GM12878 (cell line): ENCODE data around the gene LAMP1. TPM values are rescaled to one million over a fixed set of nuclear protein-coding genes. Genes with fewer than 3 reads are reported as not detected.
"Not testable (repeated sequence)": the region's sequence is repeated elsewhere in the genome, so short reads cannot be mapped to it uniquely, and the experiment has no call there.

Source experiments
- ATAC-seq: fragments of 200-7000 bp; cut with Tn5 transposase; 3 replicates; pipeline ENCODE4 v1.9.1; 2020; ENCODE audit warnings: mild to moderate bottlenecking, moderate library complexity
- BruUV-seq: library from RNA; stranded (reverse); fragments of 400-500 nt; replicated peaks from 2 replicates; lab custom pipeline; 2021; lab: Mats Ljungman, UMichigan
- CTCF ChIA-PET: fragments of 300-600 bp; sonication (Branson Sonifier 250); formaldehyde crosslinking; extraction: SDS; loops from one replicate; lab custom pipeline; 2021; ENCODE audit warnings: inconsistent platforms; lab: Yijun Ruan, JAX
- POLR2A ChIA-PET: fragments of 350-600 bp; formaldehyde crosslinking; extraction: SDS; loops from one replicate; lab custom pipeline; 2021; ENCODE audit warnings: inconsistent platforms; lab: Charles Lee
- RAD21 ChIA-PET: fragments of 300-600 bp; sonication (Branson Sonifier 250); formaldehyde crosslinking; loops from one replicate; lab custom pipeline; 2023; ENCODE audit warnings: antibody characterized with exemption; ENCODE audit not compliant: unreplicated experiment; lab: Charles Lee
- SMC1A ChIA-PET: fragments of 300-600 bp; sonication (Branson Sonifier 250); formaldehyde crosslinking; loops from one replicate; lab custom pipeline; 2023; ENCODE audit not compliant: unreplicated experiment, uncharacterized antibody; lab: Charles Lee
- DNase-seq: peaks from one replicate; pipeline ENCODE4 v3.0.0-alpha.2; 2011; ENCODE audit warnings: low read depth, low spot score
- FAIRE-seq: peaks from 3 replicates; lab custom pipeline; 2011; peaks lifted over from hg19 to GRCh38; lab: Jason Lieb, UNC
- H2AFZ ChIP-seq: 2 replicates; pipeline ENCODE4 v1.6.0; 2011; ENCODE audit warnings: low read depth, low read length, control low read depth; ENCODE audit not compliant: control insufficient read depth
- H3K27ac ChIP-seq: 2 replicates; pipeline ENCODE4 v1.5.1; 2011; ENCODE audit warnings: control low read depth; ENCODE audit not compliant: control insufficient read depth, insufficient read depth
- H3K27me3 ChIP-seq, 2 experiments: replicated peaks in 1 of 2; 2 replicates each; pipeline versions ENCODE4 v1.6.0 to v1.6.1; 2011; ENCODE audit warnings: low read length in 1 of 2; ENCODE audit not compliant: control insufficient read depth in 2 of 2, insufficient read depth in 2 of 2
- H3K36me3 ChIP-seq, 2 experiments: 2 replicates each; pipeline ENCODE4 v1.5.1; 2011; ENCODE audit warnings: low read length in 1 of 2; ENCODE audit not compliant: control insufficient read depth in 2 of 2, insufficient read depth in 2 of 2
- H3K4me1 ChIP-seq: 2 replicates; pipeline ENCODE4 v1.6.1; 2011; ENCODE audit warnings: mild to moderate bottlenecking, low read length, moderate library complexity, mixed read lengths; ENCODE audit not compliant: control insufficient read depth, insufficient read depth
- H3K4me2 ChIP-seq: 2 replicates; pipeline ENCODE4 v1.6.0; 2011; ENCODE audit warnings: control low read depth; ENCODE audit not compliant: control insufficient read depth, insufficient read depth
- H3K4me3 ChIP-seq: fragments of 200-600 bp; sonication (generic); 2 replicates; pipeline ENCODE4 v1.5.1; 2016
- H3K79me2 ChIP-seq: 2 replicates; pipeline ENCODE4 v1.6.0; 2011; ENCODE audit warnings: low read length; ENCODE audit not compliant: control insufficient read depth, insufficient read depth
- H3K9ac ChIP-seq: 2 replicates; pipeline ENCODE4 v1.8.0; 2011; ENCODE audit warnings: low read length, control low read depth, mixed read lengths; ENCODE audit not compliant: control insufficient read depth, insufficient read depth
- H3K9me3 ChIP-seq: replicated peaks from 3 replicates; pipeline ENCODE4 v1.5.1; 2011; ENCODE audit warnings: mild to moderate bottlenecking, low read length; ENCODE audit not compliant: control insufficient read depth, insufficient read depth
- H4K20me1 ChIP-seq: 2 replicates; pipeline ENCODE4 v1.6.0; 2011; ENCODE audit not compliant: control insufficient read depth, insufficient read depth
- ATF2 ChIP-seq: IDR thresholded peaks from 2 replicates; pipeline ENCODE4 v1.6.1; 2012; ENCODE audit warnings: low read length, inconsistent platforms
- BHLHE40 ChIP-seq, 2 experiments: fragments of 450-650 bp in 1 of 2; IDR thresholded peaks; 2 replicates each; pipeline ENCODE4 v1.6.1; 2011 to 2017; ENCODE audit warnings: low read depth in 2 of 2, borderline replicate concordance in 1 of 2, improper control_type of control experiment in 1 of 2, low read length in 1 of 2, mild to moderate bottlenecking in 1 of 2
- CHD2 ChIP-seq: IDR thresholded peaks from 2 replicates; pipeline ENCODE4 v1.6.1; 2011; ENCODE audit warnings: low read depth, low read length, improper control_type of control experiment, borderline replicate concordance
- CREM ChIP-seq: IDR thresholded peaks from 2 replicates; pipeline ENCODE4 v1.6.1; 2014; ENCODE audit warnings: antibody characterized with exemption, low read depth
- EED ChIP-seq: sonication (generic); IDR thresholded peaks from 2 replicates; pipeline ENCODE4 v1.6.1; 2016; ENCODE audit warnings: antibody characterized with exemption, low read depth
- EGR1 ChIP-seq, 2 experiments: IDR thresholded peaks; 1 replicate in 1 of 2; 2 replicates in 1 of 2; pipeline ENCODE4 v1.6.1; 2011 to 2012; ENCODE audit warnings: low read depth in 2 of 2, low read length in 2 of 2, borderline replicate concordance in 1 of 2, mild to moderate bottlenecking in 1 of 2, moderate library complexity in 1 of 2
- ESRRA ChIP-seq: IDR thresholded peaks from 2 replicates; pipeline ENCODE4 v1.6.1; 2012; ENCODE audit warnings: mild to moderate bottlenecking, low read length, improper control_type of control experiment
- IKZF2 ChIP-seq, 2 experiments: fragments of 450-650 bp; IDR thresholded peaks; 2 replicates each; pipeline ENCODE4 v1.6.1; 2017; ENCODE audit warnings: mild to moderate bottlenecking in 2 of 2, moderate library complexity in 2 of 2
- IRF5 ChIP-seq: fragments of 450-650 bp; IDR thresholded peaks from 2 replicates; pipeline ENCODE4 v1.6.1; 2017; ENCODE audit warnings: borderline replicate concordance
- WGBS: methylation state at CpG from one replicate; pipeline ENCODE4 v1.1.6; 2016; ENCODE audit warnings: low lambda C conversion rate; ENCODE audit not compliant: insufficient replicate concordance, insufficient coverage; ENCODE audit errors: missing lambda C conversion rate; 5-methylcytosine and 5-hydroxymethylcytosine counted together
- in situ Hi-C: fragments of 300-500 bp; cut with MboI; formaldehyde crosslinking; loops from 9 replicates; pipeline ENCODE4 v1.14.3; 2018; ENCODE audit warnings: mixed read lengths
- intact Hi-C: fragments of 100-400 bp; cut with micrococcal nuclease; formaldehyde crosslinking; loops from one replicate; pipeline ENCODE4 v1.14.2; 2022; ENCODE audit not compliant: unreplicated experiment
- polyA plus RNA-seq, 11 experiments: library from polyadenylated mRNA; depleted of rRNA in 4 of 11; unstranded in 6 of 11; stranded (reverse) in 5 of 11; fragments of >200 nt; fragmentation: Nextera tagmentation in 4 of 11; fragmentation: Illumina TruSeq in 1 of 11; extraction: Ambion mirVana in 4 of 11; extraction: Trizol in 1 of 11; gene quantifications; 1 replicate in 1 of 11; 2 replicates in 10 of 11; pipeline versions ENCODE4 v1.2.1 to v1.2.3, GENCODE V29; 2011 to 2016; ENCODE audit warnings: inconsistent platforms in 2 of 11, missing spikeins in 2 of 11, low read depth in 1 of 11
- total RNA-seq, 4 experiments: library from RNA; depleted of rRNA in 3 of 4; stranded (reverse); fragments of >200 nt in 3 of 4; fragmentation: Illumina TruSeq in 1 of 4; extraction: Trizol in 1 of 4; gene quantifications; 2 replicates each; pipeline versions ENCODE4 v1.2.1 to v1.2.3, GENCODE V29; 2013 to 2021
- TF ChIP-seq, protein P1 (sequence below): fragments of 450-650 bp; IDR thresholded peaks from 2 replicates; pipeline ENCODE4 v1.6.1; 2016; ENCODE audit warnings: mild to moderate bottlenecking

The LAMP1 gene
- total and polyA plus RNA-seq, 10 of the 15 experiments (the other 5 are each of a cell fraction or from before 2014, with no cell fraction given), result 2.5 to 83.0 (median 32.7) TPM

- TF ChIP-seq ATF2 (no peak), EED (no peak), IRF5 (no peak), CREM (no peak), EGR1 (IDR thresholded peaks at IDR 0.05; ENCODE audit: borderline replicate concordance in 1 of 2, low read depth in 2 of 2, low read length in 2 of 2) (no peak), IKZF2 (IDR thresholded peaks at IDR 0.05) (no peak), BHLHE40 (IDR thresholded peaks at IDR 0.05; ENCODE audit: borderline replicate concordance in 1 of 2, low read depth in 2 of 2, low read length in 1 of 2) (no peak), CHD2 (no peak), ESRRA (no peak)
- TF ChIP-seq, protein P1, sequence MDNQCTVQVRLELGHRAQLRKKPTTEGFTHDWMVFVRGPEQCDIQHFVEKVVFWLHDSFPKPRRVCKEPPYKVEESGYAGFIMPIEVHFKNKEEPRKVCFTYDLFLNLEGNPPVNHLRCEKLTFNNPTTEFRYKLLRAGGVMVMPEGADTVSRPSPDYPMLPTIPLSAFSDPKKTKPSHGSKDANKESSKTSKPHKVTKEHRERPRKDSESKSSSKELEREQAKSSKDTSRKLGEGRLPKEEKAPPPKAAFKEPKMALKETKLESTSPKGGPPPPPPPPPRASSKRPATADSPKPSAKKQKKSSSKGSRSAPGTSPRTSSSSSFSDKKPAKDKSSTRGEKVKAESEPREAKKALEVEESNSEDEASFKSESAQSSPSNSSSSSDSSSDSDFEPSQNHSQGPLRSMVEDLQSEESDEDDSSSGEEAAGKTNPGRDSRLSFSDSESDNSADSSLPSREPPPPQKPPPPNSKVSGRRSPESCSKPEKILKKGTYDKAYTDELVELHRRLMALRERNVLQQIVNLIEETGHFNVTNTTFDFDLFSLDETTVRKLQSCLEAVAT, result no peak
Measured at GRCh38 chr13:113367771-113368170, 70.7 kb downstream of the LAMP1 start (continued).

DNA sequence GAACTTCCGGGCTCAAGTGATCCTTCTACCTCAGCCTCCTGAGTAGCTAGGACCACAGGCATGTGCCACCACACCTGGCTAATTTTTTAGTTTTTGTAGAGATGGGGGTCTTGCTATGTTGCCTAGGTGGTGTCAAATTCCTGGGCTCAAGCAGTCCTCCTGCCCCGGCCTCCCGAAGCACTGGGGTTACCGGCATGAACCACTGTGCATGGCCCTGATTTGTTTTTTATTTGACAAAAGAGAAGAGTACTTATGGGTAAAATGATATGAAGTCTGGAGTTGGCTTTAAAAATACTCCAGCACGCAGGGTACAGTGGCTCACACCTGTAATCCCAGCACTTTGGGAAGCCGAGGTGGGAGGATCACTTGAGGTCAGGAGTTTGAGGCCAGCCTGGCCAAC, 71.3 kb downstream of the LAMP1 start:
- H2AFZ ChIP-seq, H4K20me1 ChIP-seq, FAIRE-seq, RAD21 ChIA-PET, H3K4me3 ChIP-seq, DNase-seq, H3K9me3 ChIP-seq, BruUV-seq, H3K9ac ChIP-seq, intact Hi-C loops, H3K27me3 ChIP-seq, H3K79me2 ChIP-seq, H3K4me2 ChIP-seq, CTCF ChIA-PET, H3K36me3 ChIP-seq, H3K4me1 ChIP-seq, in situ Hi-C loops, H3K27ac ChIP-seq, POLR2A ChIA-PET, ATAC-seq: not testable (repeated sequence)
- SMC1A ChIA-PET, result interaction anchor here (0.9 kb wide), 1 partner anchor 20 kb away, joined by 3 read pairs; no protein-coding TSS in a partner anchor
- 50% methylated on average over 6 of the region's 6 CpGs for WGBS
